ENCODE data around the gene ATP10A. TPM values are rescaled to one million over a fixed set of nuclear protein-coding genes. Genes with fewer than 3 reads are reported as not detected.

Gene ATP10A
- polyA plus RNA-seq, 1 donor from 2014 or later: not detected

DNA sequence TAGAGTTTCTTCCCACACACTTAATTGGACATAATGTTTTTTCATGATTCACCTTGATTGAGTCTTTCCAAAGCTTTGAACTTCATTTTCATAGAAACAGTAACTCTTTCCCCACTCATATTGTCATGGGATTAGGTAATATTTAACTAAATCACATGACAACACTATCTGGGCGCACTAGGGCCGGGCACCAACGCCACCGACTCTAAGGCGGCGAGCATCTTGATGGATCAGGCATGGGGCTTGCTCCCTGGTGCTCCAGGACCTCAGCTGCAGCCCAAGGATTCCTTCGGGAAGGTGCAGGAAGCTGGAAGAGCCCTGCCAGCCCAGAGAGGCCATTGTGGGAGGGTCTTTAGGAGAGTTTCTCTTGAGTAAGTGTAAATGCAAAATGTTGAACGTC is 231.2 kb downstream of the ATP10A start:
- H3K27me3 ChIP-seq (ENCODE audit: insufficient read depth, low read depth, low read length): no peaks in the 10 kb centered on the region
- no peaks in the 10 kb centered on the region for H3F3A ChIP-seq (ENCODE audit: insufficient read depth, low read length, poor library complexity, severe bottlenecking)
- H3K4me2 ChIP-seq (ENCODE audit: low read length): no peak overlapping the region
- no peak overlapping the region for H2AFZ ChIP-seq (ENCODE audit: low read depth, low read length)
- no peaks in the 10 kb centered on the region for H3K9me2 ChIP-seq (ENCODE audit: insufficient read depth, low read length)
- no peak overlapping the region for H3K4me3 ChIP-seq (ENCODE audit: low read length)
- TF ChIP-seq SMC3 (conservative IDR thresholded peaks at IDR 0.05; ENCODE audit: poor library complexity) (no peak), MXI1 (conservative IDR thresholded peaks at IDR 0.05; ENCODE audit: poor library complexity, severe bottlenecking) (no peak), EP300 (conservative IDR thresholded peaks at IDR 0.05; ENCODE audit: poor library complexity, severe bottlenecking) (no peak), TAF1 (IDR thresholded peaks at IDR 0.05; ENCODE audit: low read depth) (no peak), POLR2AphosphoS5 (IDR thresholded peaks at IDR 0.05) (no peak), RAD21 (conservative IDR thresholded peaks at IDR 0.05) (no peak), EZH2 (IDR thresholded peaks at IDR 0.05; ENCODE audit: borderline replicate concordance, insufficient read depth, low read length, poor library complexity, severe bottlenecking) (no peak)
- TF ChIP-seq, protein P1, sequence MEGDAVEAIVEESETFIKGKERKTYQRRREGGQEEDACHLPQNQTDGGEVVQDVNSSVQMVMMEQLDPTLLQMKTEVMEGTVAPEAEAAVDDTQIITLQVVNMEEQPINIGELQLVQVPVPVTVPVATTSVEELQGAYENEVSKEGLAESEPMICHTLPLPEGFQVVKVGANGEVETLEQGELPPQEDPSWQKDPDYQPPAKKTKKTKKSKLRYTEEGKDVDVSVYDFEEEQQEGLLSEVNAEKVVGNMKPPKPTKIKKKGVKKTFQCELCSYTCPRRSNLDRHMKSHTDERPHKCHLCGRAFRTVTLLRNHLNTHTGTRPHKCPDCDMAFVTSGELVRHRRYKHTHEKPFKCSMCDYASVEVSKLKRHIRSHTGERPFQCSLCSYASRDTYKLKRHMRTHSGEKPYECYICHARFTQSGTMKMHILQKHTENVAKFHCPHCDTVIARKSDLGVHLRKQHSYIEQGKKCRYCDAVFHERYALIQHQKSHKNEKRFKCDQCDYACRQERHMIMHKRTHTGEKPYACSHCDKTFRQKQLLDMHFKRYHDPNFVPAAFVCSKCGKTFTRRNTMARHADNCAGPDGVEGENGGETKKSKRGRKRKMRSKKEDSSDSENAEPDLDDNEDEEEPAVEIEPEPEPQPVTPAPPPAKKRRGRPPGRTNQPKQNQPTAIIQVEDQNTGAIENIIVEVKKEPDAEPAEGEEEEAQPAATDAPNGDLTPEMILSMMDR (IDR thresholded peaks at IDR 0.05; ENCODE audit: poor library complexity, severe bottlenecking): no peak
- TF ChIP-seq, protein P2, sequence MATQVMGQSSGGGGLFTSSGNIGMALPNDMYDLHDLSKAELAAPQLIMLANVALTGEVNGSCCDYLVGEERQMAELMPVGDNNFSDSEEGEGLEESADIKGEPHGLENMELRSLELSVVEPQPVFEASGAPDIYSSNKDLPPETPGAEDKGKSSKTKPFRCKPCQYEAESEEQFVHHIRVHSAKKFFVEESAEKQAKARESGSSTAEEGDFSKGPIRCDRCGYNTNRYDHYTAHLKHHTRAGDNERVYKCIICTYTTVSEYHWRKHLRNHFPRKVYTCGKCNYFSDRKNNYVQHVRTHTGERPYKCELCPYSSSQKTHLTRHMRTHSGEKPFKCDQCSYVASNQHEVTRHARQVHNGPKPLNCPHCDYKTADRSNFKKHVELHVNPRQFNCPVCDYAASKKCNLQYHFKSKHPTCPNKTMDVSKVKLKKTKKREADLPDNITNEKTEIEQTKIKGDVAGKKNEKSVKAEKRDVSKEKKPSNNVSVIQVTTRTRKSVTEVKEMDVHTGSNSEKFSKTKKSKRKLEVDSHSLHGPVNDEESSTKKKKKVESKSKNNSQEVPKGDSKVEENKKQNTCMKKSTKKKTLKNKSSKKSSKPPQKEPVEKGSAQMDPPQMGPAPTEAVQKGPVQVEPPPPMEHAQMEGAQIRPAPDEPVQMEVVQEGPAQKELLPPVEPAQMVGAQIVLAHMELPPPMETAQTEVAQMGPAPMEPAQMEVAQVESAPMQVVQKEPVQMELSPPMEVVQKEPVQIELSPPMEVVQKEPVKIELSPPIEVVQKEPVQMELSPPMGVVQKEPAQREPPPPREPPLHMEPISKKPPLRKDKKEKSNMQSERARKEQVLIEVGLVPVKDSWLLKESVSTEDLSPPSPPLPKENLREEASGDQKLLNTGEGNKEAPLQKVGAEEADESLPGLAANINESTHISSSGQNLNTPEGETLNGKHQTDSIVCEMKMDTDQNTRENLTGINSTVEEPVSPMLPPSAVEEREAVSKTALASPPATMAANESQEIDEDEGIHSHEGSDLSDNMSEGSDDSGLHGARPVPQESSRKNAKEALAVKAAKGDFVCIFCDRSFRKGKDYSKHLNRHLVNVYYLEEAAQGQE (IDR thresholded peaks at IDR 0.05; ENCODE audit: borderline replicate concordance): no peak
- H3K79me2 ChIP-seq (replicated peaks; ENCODE audit: insufficient read depth, low read length): no peaks in the 10 kb centered on the region
- no peaks in the 10 kb centered on the region for H3K9me3 ChIP-seq (ENCODE audit: low read length)
- H3K36me3 ChIP-seq (ENCODE audit: insufficient read depth, low read length): no peaks in the 10 kb centered on the region
- no peak overlapping the region for H3K27ac ChIP-seq (ENCODE audit: low read length)
- H3K9ac ChIP-seq (ENCODE audit: low read length): no peak overlapping the region
- no peaks in the 10 kb centered on the region for H4K20me1 ChIP-seq (ENCODE audit: insufficient read depth)

Small RNAs within 50 kb of the gene (small RNA-seq; reads per million reads assigned to genes)
- gene MIR4715 (0 reads per million in 3 experiments), gene RNA5SP390 (0 reads per million in 3 experiments)

All from neural cell (in vitro differentiated cells).